H1 (cell line): Measurements from ENCODE around the gene ITSN1. TPM values are rescaled to one million over a fixed set of nuclear protein-coding genes. Genes with fewer than 3 reads are reported as not detected.

Source experiments
- CTCF ChIA-PET: fragments of 300-600 bp; sonication (Branson Sonifier 250); formaldehyde crosslinking; loops from one replicate; lab custom pipeline; 2021; ENCODE audit not compliant: partially characterized antibody; lab: Charles Lee
- POLR2A ChIA-PET: fragments of 300-600 bp; sonication (Branson Sonifier 250); formaldehyde crosslinking; loops from one replicate; lab custom pipeline; 2021; ENCODE audit warnings: inconsistent platforms; ENCODE audit not compliant: partially characterized antibody; lab: Charles Lee
- DNase-seq, 2 experiments: peaks; one replicate each; pipeline versions ENCODE4 v3.0.0 to v3.0.0-alpha.2; 2010 to 2022; ENCODE audit warnings: low spot score in 2 of 2, low read depth in 1 of 2, mixed read lengths in 1 of 2
- FAIRE-seq: peaks from 2 replicates; lab custom pipeline; 2011; peaks lifted over from hg19 to GRCh38; lab: Jason Lieb, UNC
- H2AFZ ChIP-seq: 2 replicates; pipeline ENCODE4 v1.8.1; 2012; ENCODE audit warnings: low read length, inconsistent platforms
- H2AK5ac ChIP-seq: 2 replicates; pipeline ENCODE4 v1.6.1; 2013; ENCODE audit warnings: low read depth, low read length
- H2BK120ac ChIP-seq: replicated peaks from 2 replicates; pipeline ENCODE3; 2013; ENCODE audit warnings: low read depth, low read length, inconsistent platforms
- H2BK12ac ChIP-seq: 2 replicates; pipeline ENCODE4 v1.6.1; 2013; ENCODE audit warnings: low read depth, low read length
- H2BK15ac ChIP-seq: 2 replicates; pipeline ENCODE4 v1.6.1; 2013; ENCODE audit warnings: low read length
- H2BK20ac ChIP-seq: 2 replicates; pipeline ENCODE4 v1.6.1; 2013; ENCODE audit warnings: low read length
- H2BK5ac ChIP-seq: 2 replicates; pipeline ENCODE4 v1.6.1; 2013; ENCODE audit warnings: low read depth, low read length
- H3K14ac ChIP-seq: 2 replicates; pipeline ENCODE4 v1.6.1; 2013; ENCODE audit warnings: inconsistent platforms; ENCODE audit not compliant: insufficient read length
- H3K18ac ChIP-seq: 2 replicates; pipeline ENCODE4 v1.6.1; 2013; ENCODE audit warnings: low read length; ENCODE audit errors: extremely low read depth
- H3K23ac ChIP-seq: 2 replicates; pipeline ENCODE4 v1.6.1; 2013; ENCODE audit warnings: inconsistent platforms; ENCODE audit not compliant: insufficient read length
- H3K23me2 ChIP-seq: 2 replicates; pipeline ENCODE4 v1.6.1; 2013; ENCODE audit warnings: low read depth, low read length
- H3K27ac ChIP-seq: 2 replicates; pipeline ENCODE4 v1.6.1; 2011; ENCODE audit warnings: low read depth, low read length, inconsistent platforms
- H3K27me3 ChIP-seq, 4 experiments: replicated peaks in 1 of 4; 1 replicate in 1 of 4; 2 replicates in 3 of 4; pipeline versions ENCODE4 v1.6.1 to v1.8.1; 2011 to 2013; ENCODE audit warnings: low read length in 3 of 4, mild to moderate bottlenecking in 3 of 4, inconsistent platforms in 2 of 4, mixed read lengths in 2 of 4, moderate library complexity in 1 of 4; ENCODE audit not compliant: control insufficient read depth in 3 of 4, insufficient read depth in 3 of 4; ENCODE audit errors: extremely low read depth in 1 of 4
- H3K36me3 ChIP-seq, 4 experiments: 2 replicates each; pipeline versions ENCODE4 v1.6.1 to v1.8.1; 2011 to 2013; ENCODE audit warnings: mild to moderate bottlenecking in 4 of 4, low read length in 3 of 4, moderate library complexity in 2 of 4, control low read depth in 1 of 4, inconsistent platforms in 1 of 4; ENCODE audit not compliant: insufficient read depth in 4 of 4, control insufficient read depth in 2 of 4
- H3K4ac ChIP-seq: replicated peaks from 2 replicates; pipeline ENCODE3; 2013; ENCODE audit warnings: low read length, low read depth, mixed read lengths, inconsistent platforms; ENCODE audit not compliant: insufficient read length
- H3K4me1 ChIP-seq, 4 experiments: replicated peaks in 1 of 4; 1 replicate in 1 of 4; 2 replicates in 3 of 4; pipeline versions ENCODE4 v1.6.1 to v1.8.1; 2011 to 2013; ENCODE audit warnings: low read length in 3 of 4, inconsistent platforms in 2 of 4, mixed read lengths in 1 of 4; ENCODE audit not compliant: insufficient read depth in 4 of 4, control insufficient read depth in 3 of 4
- H3K4me2 ChIP-seq, 2 experiments: 2 replicates each; pipeline versions ENCODE4 v1.6.1 to v1.8.1; 2011 to 2013; ENCODE audit warnings: low read depth in 2 of 2, low read length in 2 of 2, control low read depth in 1 of 2, inconsistent platforms in 1 of 2, mild to moderate bottlenecking in 1 of 2; ENCODE audit not compliant: insufficient read depth in 1 of 2
- H3K4me3 ChIP-seq, 4 experiments: fragments of 200-600, 300-600 bp in 1 of 4; sonication (generic), shearing (Covaris generic), sonication (Bioruptor Twin) in 1 of 4; 2 replicates each; pipeline versions ENCODE4 v1.5.1 to v1.8.1; 2011 to 2016; ENCODE audit warnings: low read length in 4 of 4, low read depth in 3 of 4, control low read depth in 2 of 4, inconsistent platforms in 2 of 4, mild to moderate bottlenecking in 2 of 4, mixed read lengths in 1 of 4, moderate library complexity in 1 of 4; ENCODE audit not compliant: insufficient read depth in 2 of 4; ENCODE audit errors: extremely low read depth in 1 of 4
- H3K56ac ChIP-seq: replicated peaks from 2 replicates; pipeline ENCODE3; 2013; ENCODE audit warnings: low read depth, mild to moderate bottlenecking, mixed read lengths, low read length, inconsistent platforms; ENCODE audit not compliant: insufficient read length
- H3K79me1 ChIP-seq: 2 replicates; pipeline ENCODE4 v1.6.1; 2013; ENCODE audit warnings: low read depth, low read length, control low read depth
- H3K79me2 ChIP-seq, 2 experiments: 2 replicates each; pipeline versions ENCODE4 v1.6.1 to v1.8.1; 2012 to 2013; ENCODE audit warnings: low read length in 2 of 2, mild to moderate bottlenecking in 2 of 2, inconsistent platforms in 1 of 2; ENCODE audit not compliant: insufficient read depth in 2 of 2, control insufficient read depth in 1 of 2
- H3K9ac ChIP-seq, 4 experiments: replicated peaks in 1 of 4; 1 replicate in 1 of 4; 2 replicates in 3 of 4; pipeline versions ENCODE4 v1.6.1 to v1.8.1; 2011 to 2013; ENCODE audit warnings: low read depth in 3 of 4, low read length in 3 of 4, control low read depth in 2 of 4, mild to moderate bottlenecking in 2 of 4, moderate library complexity in 2 of 4, inconsistent platforms in 1 of 4; ENCODE audit errors: extremely low read depth in 1 of 4
- H3K9me3 ChIP-seq, 2 experiments: 2 replicates each; pipeline versions ENCODE4 v1.6.1 to v1.8.1; 2012 to 2013; ENCODE audit warnings: mild to moderate bottlenecking in 2 of 2, moderate library complexity in 2 of 2, control low read depth in 1 of 2, inconsistent platforms in 1 of 2, low read depth in 1 of 2, low read length in 1 of 2, mixed read lengths in 1 of 2; ENCODE audit not compliant: insufficient read depth in 2 of 2
- H4K20me1 ChIP-seq, 2 experiments: replicated peaks in 1 of 2; 2 replicates each; pipeline versions ENCODE3 to v1.8.1; 2011 to 2013; ENCODE audit warnings: inconsistent platforms in 2 of 2, low read length in 2 of 2, mild to moderate bottlenecking in 1 of 2; ENCODE audit not compliant: insufficient read depth in 2 of 2, control insufficient read depth in 1 of 2
- H4K5ac ChIP-seq: 2 replicates; pipeline ENCODE4 v1.6.1; 2013; ENCODE audit warnings: low read length, low read depth, mixed read lengths, inconsistent platforms; ENCODE audit not compliant: insufficient read length
- H4K8ac ChIP-seq: 2 replicates; pipeline ENCODE4 v1.8.0; 2013; ENCODE audit warnings: mild to moderate bottlenecking, moderate library complexity, low read length, inconsistent platforms; ENCODE audit not compliant: insufficient read depth; ENCODE audit errors: extremely low read depth
- H4K91ac ChIP-seq: replicated peaks from 2 replicates; pipeline ENCODE3; 2013; ENCODE audit warnings: low read length, mixed read lengths, inconsistent platforms; ENCODE audit not compliant: insufficient read length
- BCL11A ChIP-seq, 2 experiments: IDR thresholded peaks; one replicate each; pipeline ENCODE4 v1.6.1; 2011; ENCODE audit warnings: low read depth in 2 of 2, low read length in 2 of 2, mild to moderate bottlenecking in 2 of 2
- CBX5 ChIP-seq: fragments of 300-800, 300-1000 bp; sonication (generic); IDR thresholded peaks from 2 replicates; pipeline ENCODE4 v1.7.1; 2016; ENCODE audit warnings: antibody characterized with exemption, low read length, low read depth
- GABPA ChIP-seq: IDR thresholded peaks from 2 replicates; pipeline ENCODE4 v1.6.1; 2011; ENCODE audit warnings: mild to moderate bottlenecking, low read length, moderate library complexity, borderline replicate concordance; ENCODE audit not compliant: insufficient read depth
- JUN ChIP-seq: IDR thresholded peaks from 2 replicates; pipeline ENCODE4 v1.6.1; 2011; ENCODE audit warnings: low read depth, mild to moderate bottlenecking, improper control_type of control experiment, low read length
- NANOG ChIP-seq: IDR thresholded peaks from 2 replicates; pipeline ENCODE4 v1.6.1; 2011; ENCODE audit warnings: low read length, low read depth, mild to moderate bottlenecking, inconsistent platforms; ENCODE audit not compliant: insufficient read depth, poor library complexity, severe bottlenecking
- SIN3A ChIP-seq, 2 experiments: IDR thresholded peaks in 1 of 2; conservative IDR thresholded peaks in 1 of 2; 2 replicates each; pipeline ENCODE4 v1.6.1; 2011 to 2012; ENCODE audit warnings: low read length in 2 of 2, improper control_type of control experiment in 1 of 2, low read depth in 1 of 2, mild to moderate bottlenecking in 1 of 2
- SP2 ChIP-seq: IDR thresholded peaks from 2 replicates; pipeline ENCODE4 v1.6.1; 2012; ENCODE audit warnings: mild to moderate bottlenecking, low read length, inconsistent platforms
- SP4 ChIP-seq: IDR thresholded peaks from 2 replicates; pipeline ENCODE4 v1.6.1; 2012; ENCODE audit warnings: low read length, inconsistent platforms
- YY1 ChIP-seq: IDR thresholded peaks from 2 replicates; pipeline ENCODE4 v1.6.1; 2011; ENCODE audit warnings: low read depth, mild to moderate bottlenecking, low read length
- polyA plus RNA-seq, 7 experiments: library from polyadenylated mRNA; depleted of rRNA in 3 of 7; stranded (reverse) in 5 of 7; unstranded in 2 of 7; fragments of >200 nt in 5 of 7; fragments of 200-250 nt in 2 of 7; gene quantifications; 1 replicate in 5 of 7; 2 replicates in 1 of 7; 4 replicates in 1 of 7; pipeline versions ENCODE4 v1.2.1 to v1.2.3, GENCODE V29; 2011 to 2013; ENCODE audit warnings: missing spikeins in 2 of 7, mixed read lengths in 2 of 7
- total RNA-seq: library from RNA; stranded (reverse); fragmentation: NEBNext Ultra II Directional; extraction: Animal tissue kit (Norgen Biotek cat#: 25700); gene quantifications from 2 replicates; pipeline ENCODE4 v1.2.1, GENCODE V29; 2021
- TF ChIP-seq, protein P1 (sequence below): IDR thresholded peaks from 2 replicates; pipeline ENCODE4 v1.6.1; 2011; ENCODE audit warnings: low read length, improper control_type of control experiment

The ITSN1 gene
- total and polyA plus RNA-seq, 2 of the 8 experiments (the other 6 are each of a cell fraction or from before 2014, with no cell fraction given): 60.8 to 78.1 TPM

DNA sequence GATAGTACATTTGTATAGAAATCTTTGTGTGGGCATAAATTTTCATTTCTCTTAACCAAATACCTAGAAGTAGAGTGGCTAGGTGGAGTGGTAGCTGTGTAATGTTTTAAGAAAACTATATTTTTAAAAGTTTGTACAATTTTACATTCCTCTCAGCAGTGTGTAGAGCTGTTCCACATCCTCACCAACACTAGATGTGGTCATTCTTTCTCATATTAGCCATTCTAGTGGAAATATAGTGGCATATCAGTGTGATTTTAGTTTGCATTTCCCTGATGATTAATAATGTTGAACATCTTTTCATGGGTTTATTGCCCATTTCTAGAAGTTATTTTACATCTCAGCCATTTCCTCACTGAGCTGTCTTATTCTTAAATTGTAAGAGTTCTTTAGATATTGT lies 65.5 kb downstream of the ITSN1 start:
- Histone ChIP-seq H2BK15ac (no peak overlapping the region), H3K27ac (no peak overlapping the region), H3K56ac (no peak overlapping the region), H4K8ac (no peak overlapping the region), H2BK20ac (no peak overlapping the region), H3K79me2 (peaks cover 0 to 93% of the 10 kb centered on the region in 2 experiments), H4K20me1 (no peaks in the 10 kb centered on the region), H3K79me1 (no peaks in the 10 kb centered on the region), H3K4me2 (no peak overlapping the region), H3K9ac (no peak overlapping the region), H3K4ac (no peak overlapping the region), H3K27me3 (no peaks in the 10 kb centered on the region), H3K18ac (no peak overlapping the region), H2BK5ac (no peak overlapping the region), H3K23ac (no peak overlapping the region), H3K9me3 (peaks cover 0 to 5% of the 10 kb centered on the region in 2 experiments; a peak in 1 of 4 replicates), H2BK12ac (no peak overlapping the region), H2BK120ac (no peak overlapping the region), H3K4me3 (no peak overlapping the region), H2AK5ac (no peak overlapping the region), H2AFZ (no peak overlapping the region), H3K4me1 (peaks cover 0 to 12% (median 3%) of the 10 kb centered on the region in 4 experiments; a peak in 3 of 7 replicates), H3K36me3 (peaks cover 0 to 10% (median 2%) of the 10 kb centered on the region in 4 experiments; a peak in 2 of 8 replicates), H4K5ac (no peak overlapping the region), H4K91ac (no peak overlapping the region), H3K23me2 (no peaks in the 10 kb centered on the region), H3K14ac (no peak overlapping the region)
- DNase-seq (no peak), FAIRE-seq (no peak)
- POLR2A ChIA-PET: no interaction called here
- CTCF ChIA-PET: interaction anchor here (0.9 to 2.1 kb wide), 2 partner anchors 102 to 148 kb away, joined by 3 to 8 read pairs; no protein-coding TSS in a partner anchor
- no peak for TF ChIP-seq JUN
- no peak for TF ChIP-seq SP4
- TF ChIP-seq BCL11A (IDR thresholded peaks at IDR 0.05; ENCODE audit: low read depth in 2 of 2, low read length in 2 of 2): no peak
- no peak for TF ChIP-seq SIN3A (conservative IDR thresholded peaks at IDR 0.05 in 1 of 2, IDR thresholded peaks at IDR 0.05 in 1 of 2; ENCODE audit: low read depth in 1 of 2, low read length in 2 of 2)
- TF ChIP-seq NANOG: no peak
- TF ChIP-seq, protein P1, sequence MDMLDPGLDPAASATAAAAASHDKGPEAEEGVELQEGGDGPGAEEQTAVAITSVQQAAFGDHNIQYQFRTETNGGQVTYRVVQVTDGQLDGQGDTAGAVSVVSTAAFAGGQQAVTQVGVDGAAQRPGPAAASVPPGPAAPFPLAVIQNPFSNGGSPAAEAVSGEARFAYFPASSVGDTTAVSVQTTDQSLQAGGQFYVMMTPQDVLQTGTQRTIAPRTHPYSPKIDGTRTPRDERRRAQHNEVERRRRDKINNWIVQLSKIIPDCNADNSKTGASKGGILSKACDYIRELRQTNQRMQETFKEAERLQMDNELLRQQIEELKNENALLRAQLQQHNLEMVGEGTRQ: no peak
- TF ChIP-seq SP2: no peak
- TF ChIP-seq CBX5: no peak
- no peak for TF ChIP-seq GABPA
- no peak for TF ChIP-seq YY1
